HG03571 (cell line): ENCODE measurements around the gene ADA.
"Not testable (repeated sequence)": the region's sequence is repeated elsewhere in the genome, so short reads cannot be mapped to it uniquely, and the experiment has no call there.

Experiments used
- ATAC-seq: cut with Tn5 transposase; IDR thresholded peaks from one replicate; pipeline ENCODE4 v1.9.1; 2021; ENCODE audit not compliant: unreplicated experiment

The ADA gene

DNA sequence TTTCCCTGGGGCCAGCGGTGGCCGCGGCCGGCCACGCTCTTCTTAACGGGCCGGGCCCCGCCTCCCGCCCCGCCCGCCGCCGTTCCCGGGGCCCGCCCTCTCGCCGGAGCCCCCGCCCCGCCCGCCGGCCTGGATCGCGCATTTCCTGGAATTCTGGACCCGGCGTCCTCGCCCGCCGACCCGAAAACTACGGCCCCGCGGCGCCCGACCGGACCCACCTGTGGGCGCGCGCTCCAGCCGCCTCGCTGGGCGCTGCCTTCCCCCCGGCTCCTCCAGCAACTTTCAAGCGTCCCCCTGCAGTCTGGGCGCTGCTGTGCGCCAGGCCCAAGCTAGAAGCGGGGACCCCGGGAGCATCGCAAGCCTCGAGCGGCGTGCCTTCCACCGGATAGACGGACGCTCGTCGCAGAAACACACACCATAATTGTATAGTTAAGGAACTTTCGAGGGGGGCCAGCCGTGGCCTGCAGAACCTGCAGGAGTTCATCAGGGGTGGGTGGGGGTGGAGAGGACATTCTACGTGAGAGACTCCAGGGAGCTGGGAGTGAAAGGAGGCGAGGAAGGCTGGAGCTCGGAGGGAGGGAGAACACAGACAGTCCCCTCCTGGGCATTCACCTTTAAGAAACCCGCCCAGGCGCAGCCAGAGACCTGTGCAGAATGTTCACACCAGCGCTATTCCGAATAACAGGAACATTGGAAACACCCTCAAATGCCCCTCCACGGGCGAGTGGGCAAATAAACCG is at the start of gene ADA:
TSS of gene ADA (minus strand) at position 16 of the 740 bp plus-strand sequence. CDS start 92 bp downstream, outside the sequence.
- no peak for ATAC-seq

GRCh38 chr20:44700306-44700705 is 48.8 kb upstream of the ADA start:
- ATAC-seq = no peak

GRCh38 chr20:44698351-44698750 is 46.9 kb upstream of the ADA start:
- ATAC-seq = no peak

GRCh38 chr20:44697041-44697440 is 45.5 kb upstream of the ADA start:
- not testable (repeated sequence) for ATAC-seq

DNA sequence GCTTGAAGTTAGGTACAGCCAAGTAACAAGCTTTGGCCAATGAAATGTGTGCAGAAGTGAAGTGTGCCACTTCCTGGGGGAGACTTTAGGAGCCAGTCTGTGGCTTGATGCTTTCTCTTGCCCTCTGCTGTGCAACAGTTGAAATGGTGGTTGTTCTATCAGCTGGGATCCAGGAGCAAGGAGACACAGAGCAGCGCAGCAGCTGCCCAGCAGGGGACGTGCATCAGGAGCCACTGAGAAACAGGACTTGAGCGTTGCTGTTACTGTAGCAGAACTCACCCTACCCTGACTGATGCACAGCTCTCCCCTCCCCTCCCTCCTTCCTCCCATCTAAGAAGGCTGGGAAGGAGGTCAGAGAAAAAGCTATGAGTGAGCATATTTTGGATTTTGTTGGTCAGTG is 44.8 kb upstream of the ADA start:
- no peak for ATAC-seq

GRCh38 chr20:44695674-44696300 is 44.3 kb upstream of the ADA start:
- no peak for ATAC-seq

DNA sequence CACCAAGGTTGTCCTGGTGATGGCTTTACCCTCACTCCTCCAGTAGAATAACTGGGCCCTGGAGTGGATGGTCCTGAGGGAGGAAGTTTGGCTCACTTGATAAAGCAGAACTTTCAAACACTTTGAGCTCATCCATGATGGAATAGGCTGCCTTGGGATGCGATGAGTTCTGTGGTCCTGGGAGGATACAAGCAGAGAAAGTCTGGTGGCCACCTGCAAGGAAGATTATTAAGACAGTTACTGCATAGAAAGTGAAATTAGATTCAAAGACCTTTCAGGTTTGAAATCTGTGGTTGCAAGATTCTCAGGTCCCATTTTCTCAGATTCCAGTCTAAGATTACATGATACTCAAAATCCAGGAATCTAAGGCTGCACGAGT is 43.8 kb upstream of the ADA start:
- ATAC-seq = no peak

- no peak for ATAC-seq
Measured at GRCh38 chr20:44694159-44694558, 42.7 kb upstream of the ADA start.

DNA sequence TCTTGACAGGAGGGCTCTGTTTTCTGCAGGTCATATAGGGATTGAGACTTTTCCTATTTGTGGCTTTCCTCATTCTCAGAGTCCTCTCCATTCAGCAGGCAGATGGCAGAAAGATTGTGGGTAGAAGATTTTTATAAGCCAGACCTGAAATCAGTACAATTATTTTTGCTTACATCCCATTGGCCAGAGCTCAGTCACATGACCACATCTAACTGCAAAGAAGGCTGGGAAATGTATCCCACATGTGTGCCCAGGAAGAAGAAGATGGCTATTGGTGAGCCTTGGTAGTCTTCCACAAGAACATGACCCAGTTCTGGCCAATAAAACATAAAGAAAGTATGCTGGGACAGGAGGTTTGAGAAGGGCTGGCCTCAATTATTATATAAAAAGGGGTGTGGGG is 42.1 kb upstream of the ADA start:
- ATAC-seq = no peak

DNA sequence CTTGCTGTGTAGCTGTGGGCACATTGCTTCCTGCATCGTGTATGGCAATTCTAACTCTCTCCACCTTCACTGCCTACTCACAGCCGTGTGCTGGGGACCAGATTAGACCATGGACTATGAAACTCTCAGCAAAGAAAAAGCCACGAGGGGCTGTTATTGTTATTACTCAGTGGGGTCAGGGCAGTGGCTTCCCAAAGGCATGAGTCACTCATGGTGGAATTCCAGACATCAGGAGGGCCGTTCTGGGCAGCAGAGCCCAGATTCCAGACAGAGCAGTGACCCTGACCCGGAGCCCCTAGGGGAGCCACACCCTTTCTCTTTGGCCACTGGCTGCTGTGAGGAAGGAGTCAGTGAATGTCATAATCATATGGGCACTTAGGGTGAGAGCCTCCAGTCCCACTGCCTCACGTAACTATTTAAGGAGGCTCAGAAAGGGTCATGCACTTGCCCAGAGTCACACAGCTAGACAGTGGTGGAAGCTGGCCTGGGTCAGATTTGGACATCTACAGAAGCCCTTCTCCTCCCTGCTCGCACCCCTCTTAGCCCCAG is 41.5 kb upstream of the ADA start:
- ATAC-seq = no peak

GRCh38 chr20:44691424-44692423 is 40.2 kb upstream of the ADA start:
- ATAC-seq = no peak

DNA sequence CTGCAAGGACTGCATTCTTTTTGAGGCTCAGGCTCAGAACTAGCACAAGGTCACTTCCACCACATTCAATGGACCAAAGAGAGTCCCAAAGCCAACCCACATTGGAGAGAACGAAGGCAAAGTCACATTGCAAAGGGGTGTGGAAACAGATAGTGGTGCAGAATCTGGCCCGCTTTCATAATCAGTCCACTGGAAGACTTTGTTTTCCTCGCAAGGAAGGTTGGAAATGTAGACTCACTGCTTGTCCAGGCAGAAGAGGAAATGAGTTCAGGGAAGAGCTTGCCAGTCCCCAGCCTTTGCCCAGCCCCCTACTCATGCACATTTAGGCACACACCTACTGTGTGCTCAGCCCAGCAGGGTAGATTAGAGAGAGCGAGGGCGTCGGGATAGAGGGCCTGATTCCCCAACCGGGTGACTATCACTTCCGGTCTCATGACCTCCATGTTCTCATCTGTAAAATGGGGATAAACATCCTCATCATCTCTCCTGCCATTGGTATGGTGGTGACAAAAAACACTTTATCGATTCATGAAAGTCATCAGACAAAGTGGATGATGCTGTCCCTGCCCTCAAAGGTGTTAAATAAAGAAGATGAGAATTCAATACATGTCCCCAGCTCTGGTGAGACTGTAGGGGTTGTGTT is 39.4 kb upstream of the ADA start:
- no peak for ATAC-seq

DNA sequence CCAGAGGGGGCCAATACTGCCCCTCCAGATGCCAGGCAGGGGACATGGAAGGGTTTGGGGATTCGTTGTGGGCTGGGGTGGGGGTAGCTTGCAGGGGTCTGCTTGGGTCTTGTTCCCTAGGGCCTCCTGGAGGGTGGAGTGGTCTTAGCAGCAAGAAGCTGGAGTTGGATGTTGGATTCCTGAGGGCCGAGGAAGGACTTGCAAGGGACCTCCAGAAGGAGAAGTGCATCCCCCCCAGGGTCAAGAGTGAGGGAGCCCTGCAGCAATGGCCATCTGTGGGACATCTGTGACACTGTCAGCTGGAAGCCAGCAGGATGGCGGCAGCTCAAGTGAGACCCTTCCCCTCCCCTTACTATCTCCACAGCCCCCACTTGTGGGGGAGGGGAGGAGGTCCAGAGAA is 38.3 kb upstream of the ADA start:
- no peak for ATAC-seq

- ATAC-seq = no peak
Measured at GRCh38 chr20:44688053-44688625, 36.6 kb upstream of the ADA start.

DNA sequence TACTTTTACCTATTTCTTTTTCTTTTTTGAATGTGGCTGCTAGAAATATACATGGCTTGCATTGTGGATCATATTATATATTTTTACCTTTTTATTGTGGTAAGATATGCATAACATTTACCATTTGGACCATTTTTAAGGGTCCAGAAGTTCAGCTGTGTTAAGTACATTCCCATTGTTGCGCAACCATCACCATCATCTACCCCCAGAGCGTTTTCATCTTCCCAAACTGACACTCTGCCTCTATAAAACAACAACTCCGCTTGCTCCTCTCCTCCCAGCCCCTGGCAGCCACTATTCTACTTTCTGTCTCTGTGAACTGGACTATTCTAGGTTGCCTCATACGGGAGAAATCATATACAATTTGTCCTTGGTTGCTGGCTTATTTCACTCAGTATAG is 35.4 kb upstream of the ADA start:
- no peak for ATAC-seq

DNA sequence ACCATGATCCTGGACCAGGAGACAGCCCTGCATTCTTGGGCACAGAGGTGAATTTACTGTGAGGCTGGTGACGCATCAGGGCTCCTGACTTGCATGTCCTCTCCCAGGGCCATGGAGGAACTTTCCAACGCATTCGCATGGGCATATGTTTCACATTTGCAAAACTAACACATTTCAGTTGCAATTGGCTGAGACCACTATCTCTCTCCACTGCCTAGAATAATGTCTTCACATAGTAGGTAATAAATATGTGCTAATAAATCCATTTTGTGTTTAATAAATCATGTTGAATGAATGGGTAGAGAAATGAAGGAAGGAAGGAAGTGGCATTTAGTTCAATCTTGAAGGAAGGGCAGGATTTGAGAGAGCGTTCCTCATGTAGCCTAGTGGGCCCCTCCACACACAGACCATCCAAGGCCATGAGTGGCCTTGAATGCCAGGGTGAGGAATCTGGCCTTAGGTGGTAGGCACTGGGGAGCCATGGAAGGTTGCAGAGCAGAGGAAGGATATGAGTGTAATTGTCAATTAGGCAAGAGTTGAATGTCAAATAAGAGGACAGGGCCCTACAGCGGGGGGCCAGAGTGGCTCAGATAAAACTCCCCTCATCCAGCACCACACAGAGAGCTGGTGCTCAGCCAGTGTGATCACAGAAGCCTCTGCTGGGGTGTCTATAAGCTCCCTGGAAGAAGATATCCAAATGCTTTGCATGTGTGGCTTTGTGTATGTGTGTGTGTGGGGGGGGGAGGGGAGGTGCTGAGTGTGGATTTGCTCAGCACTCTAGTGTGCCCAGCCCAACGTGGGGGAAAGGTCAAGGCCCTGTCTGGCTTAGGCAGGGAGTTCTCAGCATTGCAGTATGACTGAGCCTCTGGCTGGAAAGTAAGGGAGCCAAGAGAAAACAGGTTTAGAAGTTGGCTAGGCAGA is 32.8 kb upstream of the ADA start:
- no peak for ATAC-seq

DNA sequence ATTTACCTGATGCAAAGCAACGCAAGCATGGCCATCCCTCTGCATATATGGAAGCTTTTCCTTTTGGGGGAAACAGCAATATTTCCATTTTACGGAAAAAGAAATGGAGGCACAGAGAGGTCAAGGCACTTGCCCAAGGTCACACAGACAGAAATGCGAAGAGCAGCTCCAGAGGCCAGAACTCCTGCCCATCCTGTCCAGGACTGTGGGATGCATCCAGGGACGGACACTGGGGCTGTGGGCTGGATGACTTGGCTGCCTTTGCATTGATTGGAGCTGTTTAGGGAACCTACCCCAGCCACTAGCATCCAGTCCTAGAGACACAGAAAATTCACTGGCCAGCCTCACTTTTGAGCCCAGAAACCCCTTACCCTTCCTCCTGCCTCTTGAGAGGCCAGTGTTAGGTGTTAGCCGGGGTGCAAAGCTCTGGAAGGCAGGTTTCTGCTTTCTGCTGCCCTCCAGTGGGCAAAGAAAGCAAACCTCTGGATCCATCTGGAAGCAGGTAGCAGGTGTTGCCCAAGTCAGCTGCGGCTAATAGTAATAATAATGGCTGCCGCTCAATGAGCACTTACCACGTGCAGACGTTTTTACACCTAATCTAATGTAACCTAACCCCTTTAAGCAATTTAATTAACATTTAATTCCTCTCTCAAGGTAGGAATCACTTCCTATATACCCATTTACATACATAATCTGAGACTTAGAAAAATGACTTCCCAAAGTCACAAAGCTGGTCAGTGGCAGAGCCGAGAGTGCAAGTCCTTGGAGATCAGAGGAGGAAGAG is 32.0 kb upstream of the ADA start:
- no peak for ATAC-seq

DNA sequence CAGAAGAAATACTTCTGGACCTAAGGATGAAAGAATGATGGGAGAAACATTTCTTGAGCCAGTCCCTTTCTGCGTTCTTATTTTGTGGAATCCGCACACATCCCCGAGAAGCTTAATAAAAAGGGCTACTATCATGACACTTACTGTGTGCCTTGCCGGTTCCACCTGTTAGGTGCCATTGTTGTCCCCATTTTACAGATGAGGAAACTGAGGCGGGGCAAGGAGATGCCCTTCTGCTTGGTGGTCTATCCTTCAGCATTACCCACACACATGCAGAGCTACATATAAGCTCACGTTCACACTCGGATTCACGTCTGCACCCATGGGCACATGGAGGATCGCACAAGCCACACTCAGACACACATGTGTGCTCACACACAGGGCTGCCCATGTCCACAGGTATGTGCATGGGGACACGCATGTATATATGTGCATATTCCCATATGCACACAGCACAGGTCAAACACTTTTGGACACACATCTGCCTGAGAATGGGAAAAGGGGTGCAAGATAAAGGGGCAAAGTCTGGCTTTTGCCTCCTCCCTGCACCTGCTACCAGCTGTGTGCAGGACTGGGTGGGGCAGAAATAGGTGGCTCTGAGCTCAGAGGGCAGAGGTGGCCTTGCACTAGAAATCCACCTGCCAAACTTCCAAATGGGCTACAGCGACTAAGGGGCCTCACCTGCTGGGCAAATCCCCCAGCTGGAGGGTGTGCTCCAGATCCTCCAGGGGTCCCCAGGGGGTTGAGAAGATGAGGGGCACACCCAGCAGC is 30.5 kb upstream of the ADA start:
- no peak for ATAC-seq
